HG03460 (cell line): ENCODE data around the gene PHKG1.
"Not testable (repeated sequence)": the region's sequence is repeated elsewhere in the genome, so short reads cannot be mapped to it uniquely, and the experiment has no call there.

ENCODE experiments used
- ATAC-seq: cut with Tn5 transposase; IDR thresholded peaks from one replicate; pipeline ENCODE4 v1.9.1; 2021; ENCODE audit not compliant: unreplicated experiment

The PHKG1 gene

DNA sequence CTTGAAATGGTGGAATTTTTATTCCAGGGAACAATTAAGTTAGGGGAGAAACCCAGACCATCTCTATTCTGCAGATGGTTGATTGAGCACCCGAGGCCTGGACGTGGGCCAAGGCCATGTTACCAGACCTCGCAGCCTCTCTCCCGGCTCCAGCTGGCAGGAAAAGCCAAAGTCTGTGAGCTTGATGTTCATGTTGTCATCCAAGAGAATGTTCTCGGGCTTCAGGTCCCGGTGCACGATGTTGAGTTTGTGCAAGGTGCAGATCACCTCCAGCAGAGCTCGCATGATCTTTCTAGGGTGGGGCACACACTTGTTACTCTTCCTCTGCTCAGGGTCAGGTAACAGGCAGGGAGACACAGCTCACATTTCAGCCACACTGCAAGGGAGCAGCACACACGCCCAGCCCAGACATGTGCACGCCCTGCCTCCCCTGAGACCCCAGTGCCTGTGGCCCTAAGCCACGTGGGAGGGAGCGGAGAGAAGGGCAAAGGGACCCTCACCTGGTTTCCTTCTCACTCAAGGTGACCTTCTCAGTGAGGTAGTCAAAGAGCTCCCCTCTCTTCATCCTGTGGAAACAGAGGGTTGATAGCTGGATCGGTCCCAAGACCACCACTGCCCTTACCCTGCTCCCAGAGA, 9.5 kb downstream of the PHKG1 start:
- no peak for ATAC-seq

DNA sequence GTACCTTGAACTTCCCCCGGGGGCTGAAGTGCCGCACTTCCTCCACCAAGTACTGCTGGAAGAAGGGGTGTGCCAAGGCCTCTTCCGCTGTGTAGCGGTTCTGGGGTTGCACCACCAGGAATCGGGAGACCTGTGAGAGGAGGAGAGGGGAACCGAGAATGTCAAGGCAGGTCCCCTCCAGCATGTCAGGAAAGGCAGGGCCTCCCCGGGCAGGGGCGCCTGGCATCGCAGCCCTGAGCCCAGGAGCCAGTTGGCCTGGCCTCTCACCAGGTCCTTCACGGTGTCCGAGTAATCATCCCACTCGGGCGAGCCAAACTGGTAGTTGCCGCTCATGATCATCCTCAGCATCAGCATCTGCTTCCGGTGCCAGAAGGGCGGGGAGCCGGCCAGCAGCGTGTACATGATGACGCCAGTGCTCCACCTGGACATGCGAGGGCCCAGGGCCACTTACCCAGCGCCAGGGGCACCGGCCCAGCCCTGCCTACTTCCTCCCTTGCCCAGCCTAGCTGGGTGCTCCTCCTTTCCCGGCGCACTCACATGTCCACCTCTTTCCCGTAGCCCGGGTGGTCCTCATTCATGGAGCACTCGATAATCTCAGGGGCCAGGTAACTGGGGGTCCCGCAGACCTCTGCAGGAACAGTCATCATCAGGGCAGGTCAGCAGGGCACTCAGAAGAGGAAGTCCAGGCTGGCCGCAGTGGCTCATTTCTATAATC, 11.0 kb downstream of the PHKG1 start:
- no peak for ATAC-seq

DNA sequence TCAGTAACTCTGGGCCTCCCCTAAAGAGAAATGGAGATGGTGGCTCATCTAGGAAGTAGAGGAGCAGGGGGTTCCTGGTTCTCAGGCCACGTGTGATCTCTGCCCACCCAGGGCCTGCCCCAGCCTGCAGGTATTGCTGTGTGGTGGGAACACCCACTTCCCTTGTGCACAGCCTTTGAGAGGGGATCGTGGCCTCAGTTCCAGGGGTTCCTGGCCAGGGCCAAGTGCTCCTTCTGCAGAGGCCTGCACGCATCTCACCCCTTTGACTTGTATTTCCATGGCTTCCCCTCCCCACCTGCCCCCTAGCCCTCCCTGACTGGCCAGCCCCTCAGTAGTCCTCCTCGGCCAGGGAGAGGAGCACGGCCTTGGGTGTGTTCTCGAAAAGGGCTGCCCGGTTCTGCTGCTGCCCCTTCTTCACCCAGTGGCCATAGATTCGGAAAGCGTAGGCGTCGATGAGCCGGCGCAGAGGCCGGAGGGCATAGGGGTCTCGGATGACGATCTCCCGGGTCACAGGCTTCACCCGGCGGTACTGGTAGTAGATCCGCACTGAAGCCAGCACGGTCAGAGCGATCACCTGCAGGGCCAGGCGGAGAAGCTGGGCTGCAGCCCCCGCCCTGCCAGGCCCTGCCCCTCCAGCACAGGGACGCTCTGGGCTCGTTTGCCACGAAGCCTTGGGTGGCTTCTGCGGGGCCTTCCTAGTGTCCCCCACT, 11.9 kb downstream of the PHKG1 start:
- not testable (repeated sequence) for ATAC-seq

DNA sequence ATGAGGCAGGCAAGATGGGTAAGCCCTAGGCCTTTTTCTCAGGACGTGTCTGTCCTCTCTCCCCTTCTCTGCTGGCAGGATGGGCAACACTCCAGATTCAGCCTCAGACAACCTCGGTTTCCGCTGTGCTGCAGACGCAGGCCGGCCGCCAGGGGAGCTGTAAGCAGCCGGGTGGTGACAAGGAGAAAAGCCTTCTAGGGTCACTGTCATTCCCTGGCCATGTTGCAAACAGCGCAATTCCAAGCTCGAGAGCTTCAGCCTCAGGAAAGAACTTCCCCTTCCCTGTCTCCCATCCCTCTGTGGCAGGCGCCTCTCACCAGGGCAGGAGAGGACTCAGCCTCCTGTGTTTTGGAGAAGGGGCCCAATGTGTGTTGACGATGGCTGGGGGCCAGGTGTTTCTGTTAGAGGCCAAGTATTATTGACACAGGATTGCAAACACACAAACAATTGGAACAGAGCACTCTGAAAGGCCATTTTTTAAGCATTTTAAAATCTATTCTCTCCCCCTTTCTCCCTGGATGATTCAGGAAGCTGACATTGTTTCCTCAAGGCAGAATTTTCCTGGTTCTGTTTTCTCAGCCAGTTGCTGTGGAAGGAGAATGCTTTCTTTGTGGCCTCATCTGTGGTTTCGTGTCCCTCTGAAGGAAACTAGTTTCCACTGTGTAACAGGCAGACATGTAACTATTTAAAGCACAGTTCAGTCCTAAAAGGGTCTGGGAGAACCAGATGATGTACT, 13.1 kb downstream of the PHKG1 start:
- no peak for ATAC-seq

DNA sequence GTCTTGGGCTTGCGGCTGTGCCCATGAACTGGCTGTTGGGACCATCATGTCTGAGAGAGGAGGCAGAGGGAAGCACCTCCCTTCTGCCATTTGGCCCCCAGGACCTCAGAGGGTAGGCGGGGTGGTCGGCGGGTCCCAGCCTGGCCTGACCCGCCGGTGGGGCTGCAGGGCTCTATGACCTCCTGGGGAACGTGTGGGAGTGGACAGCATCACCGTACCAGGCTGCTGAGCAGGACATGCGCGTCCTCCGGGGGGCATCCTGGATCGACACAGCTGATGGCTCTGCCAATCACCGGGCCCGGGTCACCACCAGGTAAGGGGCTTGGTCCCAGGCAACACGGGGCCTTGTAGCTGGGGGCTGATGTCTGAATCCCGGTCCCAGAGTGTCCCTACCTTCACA, 14.6 kb downstream of the PHKG1 start:
- ATAC-seq = no peak

DNA sequence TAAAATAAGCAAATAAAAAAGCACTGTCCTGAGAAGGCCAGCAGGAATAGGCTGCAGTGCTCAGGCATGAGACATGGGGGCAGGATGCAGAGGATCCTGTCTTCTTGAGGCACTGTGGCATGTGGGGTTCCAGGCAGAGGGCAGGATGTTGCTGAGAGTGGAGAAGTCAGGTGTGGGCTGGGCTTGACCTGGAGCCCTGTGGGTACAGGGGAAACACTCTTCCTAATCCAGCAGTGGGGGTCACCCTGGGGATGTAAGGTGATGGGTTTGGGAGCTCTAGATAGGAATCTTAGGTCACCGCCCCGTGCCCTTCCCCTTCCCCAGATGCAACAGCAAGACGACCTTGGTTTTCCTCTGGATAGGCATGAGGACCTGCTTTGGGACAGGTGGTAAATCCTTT, 15.1 kb downstream of the PHKG1 start:
- ATAC-seq = no peak

DNA sequence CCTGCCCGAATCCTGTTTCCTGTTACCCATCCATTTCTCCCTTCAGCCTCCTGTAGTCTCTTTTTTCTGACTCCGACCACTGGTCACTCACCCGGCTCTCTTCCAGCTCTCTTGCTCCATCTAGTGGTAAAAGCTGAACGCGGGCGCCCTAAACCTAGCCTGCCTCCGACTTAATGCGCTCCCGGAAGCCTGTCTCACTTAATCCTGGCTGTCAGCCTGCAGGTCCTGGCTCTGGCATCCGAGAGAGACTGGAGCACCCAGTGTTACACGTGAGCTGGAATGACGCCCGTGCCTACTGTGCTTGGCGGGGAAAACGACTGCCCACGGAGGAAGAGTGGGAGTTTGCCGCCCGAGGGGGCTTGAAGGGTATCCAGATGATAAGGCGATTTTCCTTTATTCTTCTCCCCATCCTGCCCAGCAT, 18.4 kb downstream of the PHKG1 start:
- ATAC-seq = peak; percentile 92

DNA sequence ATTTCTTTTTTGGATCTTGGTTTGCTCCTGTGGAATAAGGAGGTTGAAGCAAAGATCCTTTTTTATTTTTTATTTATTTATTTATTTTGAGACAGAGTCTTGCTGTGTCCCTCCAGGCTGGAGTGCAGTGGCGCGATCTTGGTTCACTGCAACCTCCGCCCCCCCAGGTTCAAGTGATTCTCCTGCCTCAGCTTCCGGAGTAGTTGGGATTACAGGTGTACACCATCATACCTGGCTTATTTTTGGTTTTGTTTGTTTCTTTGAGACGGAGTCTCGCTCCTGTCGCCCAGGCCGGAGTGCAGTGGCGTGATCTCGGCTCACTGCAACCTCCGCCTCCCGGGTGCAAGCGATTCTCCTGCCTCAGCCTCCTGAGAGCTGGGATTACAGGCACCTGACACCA, 26.4 kb downstream of the PHKG1 start:
- not testable (repeated sequence) for ATAC-seq

DNA sequence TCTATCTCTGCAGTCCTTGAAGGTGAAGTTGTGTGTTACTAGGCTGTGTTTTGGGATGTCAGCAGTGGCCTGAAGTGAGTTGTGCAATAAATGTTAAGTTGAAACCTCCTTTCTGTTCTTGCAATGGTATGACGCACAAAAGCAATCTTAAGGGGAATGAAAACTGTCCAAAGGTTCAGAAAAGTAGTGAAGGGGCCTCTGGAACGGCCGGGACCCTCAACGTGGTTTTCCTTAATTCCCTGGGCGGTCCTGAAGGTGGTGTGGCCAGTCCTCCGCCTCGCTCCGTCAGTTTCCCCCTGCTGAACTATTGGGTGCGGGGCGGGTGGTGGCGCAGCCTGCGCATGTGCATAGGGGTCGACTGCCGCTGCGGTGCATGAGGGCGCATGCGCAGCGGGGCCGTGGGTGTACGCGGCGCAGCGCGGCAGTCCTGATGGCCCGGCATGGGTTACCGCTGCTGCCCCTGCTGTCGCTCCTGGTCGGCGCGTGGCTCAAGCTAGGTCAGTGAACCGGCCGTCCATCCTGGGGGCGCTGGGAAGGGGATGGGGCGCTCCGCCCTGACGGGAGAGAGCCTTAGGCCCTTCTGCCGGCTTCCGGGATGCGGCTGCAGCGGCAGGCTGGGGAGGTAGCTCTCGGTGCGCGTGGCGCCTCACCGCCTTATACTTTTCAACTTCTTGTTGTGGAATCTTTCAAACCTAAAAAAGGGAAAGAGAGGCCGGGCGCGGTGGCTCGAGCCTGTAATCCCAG, 28.7 kb downstream of the PHKG1 start, which contains the start of gene SUMF2:
Gene SUMF2, plus strand, starts transcription at position 405 of the 744 bp plus-strand sequence. Its CDS starts 26 bp downstream, at position 431.
- peak; percentile 80 for ATAC-seq

DNA sequence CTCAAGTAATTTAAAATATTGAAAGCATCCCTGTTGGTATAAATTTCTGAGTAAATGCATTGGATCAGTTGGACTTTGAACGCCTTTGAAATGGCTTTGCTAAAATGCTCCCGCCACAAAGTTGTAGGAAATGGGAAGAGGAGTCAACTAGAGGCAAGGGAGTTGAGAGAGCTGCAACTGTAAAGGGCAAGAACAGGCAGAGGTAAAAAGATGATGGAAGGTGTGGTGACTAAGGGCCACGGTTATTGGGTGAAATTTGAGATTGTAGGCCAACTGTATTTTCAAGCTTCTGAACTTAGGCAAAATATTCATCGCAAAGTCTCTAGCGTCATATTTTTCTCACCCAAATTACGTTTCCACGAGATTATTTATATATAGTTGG, 29.3 kb downstream of the PHKG1 start:
- ATAC-seq = no peak

DNA sequence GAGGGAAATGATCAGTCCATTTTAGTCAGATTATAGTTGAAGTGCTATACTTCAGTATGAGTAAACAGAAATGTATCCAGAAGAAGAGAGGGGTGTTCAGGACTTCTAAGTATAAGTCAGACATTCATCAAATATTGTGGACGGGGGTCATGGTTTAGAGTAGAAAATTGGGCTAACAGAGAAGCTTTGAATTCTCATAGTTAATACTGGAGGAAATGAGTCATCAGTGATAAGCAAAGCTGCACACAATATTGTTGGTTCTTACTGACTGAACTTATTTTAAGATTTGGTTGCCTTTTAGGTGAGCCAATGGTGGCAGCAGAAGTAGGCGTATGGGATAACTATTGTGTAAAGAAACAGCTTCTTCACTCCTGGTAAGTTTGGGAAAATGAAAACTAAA, 30.4 kb downstream of the PHKG1 start:
- ATAC-seq = no peak

DNA sequence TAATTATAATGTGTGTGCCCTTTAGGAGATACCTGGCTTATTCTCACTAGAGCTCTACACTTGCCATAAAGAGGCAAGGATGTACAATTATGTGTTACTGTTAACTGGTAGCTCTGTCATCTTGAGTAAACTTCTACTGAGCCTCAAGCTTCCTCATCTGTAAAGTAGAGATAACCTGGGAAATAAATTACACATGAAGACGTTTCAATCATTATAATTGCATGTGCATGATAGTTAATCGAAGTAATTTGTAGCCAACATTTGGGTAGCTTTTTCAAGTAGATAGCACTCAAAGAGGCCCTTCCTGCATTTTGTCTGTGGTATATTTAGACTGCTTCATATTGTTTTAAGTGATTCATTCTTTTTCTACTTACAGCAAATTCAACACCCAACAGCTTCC, 38.8 kb downstream of the PHKG1 start:
- no peak for ATAC-seq

DNA sequence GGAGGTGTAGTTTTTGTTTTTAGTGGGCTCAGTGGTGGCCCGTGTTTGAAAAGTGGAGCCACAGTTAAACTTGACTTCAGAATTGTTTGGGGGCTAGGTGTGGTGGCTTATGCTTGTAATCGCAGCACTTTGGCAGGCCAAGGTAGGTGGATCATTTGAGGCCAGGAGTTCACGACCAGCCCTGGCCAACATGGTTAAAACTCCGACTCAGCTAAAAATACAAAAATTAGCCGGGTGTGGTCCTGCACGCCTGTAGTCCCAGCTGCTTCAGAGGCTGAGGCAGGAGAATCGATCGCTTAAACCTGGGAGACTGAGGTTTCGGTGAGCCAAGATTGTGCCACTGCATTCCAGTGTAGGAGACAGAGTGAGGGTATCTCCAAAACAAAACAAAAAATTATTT, 39.4 kb downstream of the PHKG1 start:
- ATAC-seq = no peak

DNA sequence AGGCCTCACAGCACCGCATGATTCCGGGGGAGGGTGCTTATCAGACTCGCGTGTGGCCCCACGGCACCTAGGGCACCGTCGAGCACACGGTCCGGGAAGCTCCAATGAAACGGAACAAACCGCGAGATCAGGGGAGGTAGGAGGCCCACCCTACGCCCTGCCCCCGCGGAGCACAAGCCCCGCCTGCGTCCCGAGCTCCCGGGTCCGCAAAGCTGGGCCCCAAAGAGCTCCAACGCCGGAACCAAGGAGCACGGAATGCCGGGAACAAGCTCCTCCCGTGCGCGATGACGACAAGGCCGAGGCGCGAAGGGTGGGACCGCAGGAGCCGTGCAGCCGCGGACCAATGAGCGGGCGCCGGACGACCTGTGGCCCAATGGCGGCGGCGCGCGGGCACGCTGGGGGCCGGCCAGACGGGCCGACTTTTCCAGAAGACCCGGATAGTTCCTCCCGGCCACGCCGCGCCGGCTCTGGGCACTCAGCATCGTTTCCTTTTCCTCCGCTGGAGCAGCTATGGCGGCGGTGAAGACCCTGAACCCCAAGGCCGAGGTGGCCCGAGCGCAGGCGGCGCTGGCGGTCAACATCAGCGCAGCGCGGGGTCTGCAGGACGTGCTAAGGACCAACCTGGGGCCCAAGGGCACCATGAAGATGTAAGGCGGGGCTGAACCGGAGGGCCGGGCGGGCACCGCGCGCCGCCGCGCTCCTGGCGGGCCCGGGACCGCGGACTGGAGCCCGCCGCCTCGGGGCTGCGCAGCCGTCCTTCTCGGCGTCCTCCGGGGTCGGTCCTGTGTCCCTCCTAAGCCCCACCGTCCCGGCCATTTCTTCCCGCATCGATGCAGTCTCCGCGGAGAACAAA, 41.2 kb downstream of the PHKG1 start, which contains the start of the genes CCT6A and PSPH:
Gene CCT6A, plus strand, starts transcription at position 427 of the 853 bp plus-strand sequence. Its CDS starts 84 bp downstream, at position 511.
Gene PSPH, minus strand, starts transcription at position 106 of the 853 bp plus-strand sequence. CDS start 30,232 bp downstream, outside the sequence.
- ATAC-seq = peak; percentile 91

DNA sequence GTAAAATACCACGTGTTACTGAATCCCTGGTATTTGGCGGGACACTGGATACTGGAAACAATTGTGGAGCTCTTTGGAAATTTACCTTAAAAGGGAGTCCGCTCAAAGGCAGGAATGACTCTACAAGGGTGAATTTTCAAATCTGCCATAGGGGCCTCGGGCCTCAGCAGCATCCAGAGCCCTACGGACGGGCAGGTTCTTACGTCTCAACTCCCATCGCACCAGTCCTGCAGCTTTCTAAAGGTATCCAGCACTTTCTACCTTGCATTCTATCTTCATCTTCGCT, 41.8 kb downstream of the PHKG1 start:
- ATAC-seq = no peak

DNA sequence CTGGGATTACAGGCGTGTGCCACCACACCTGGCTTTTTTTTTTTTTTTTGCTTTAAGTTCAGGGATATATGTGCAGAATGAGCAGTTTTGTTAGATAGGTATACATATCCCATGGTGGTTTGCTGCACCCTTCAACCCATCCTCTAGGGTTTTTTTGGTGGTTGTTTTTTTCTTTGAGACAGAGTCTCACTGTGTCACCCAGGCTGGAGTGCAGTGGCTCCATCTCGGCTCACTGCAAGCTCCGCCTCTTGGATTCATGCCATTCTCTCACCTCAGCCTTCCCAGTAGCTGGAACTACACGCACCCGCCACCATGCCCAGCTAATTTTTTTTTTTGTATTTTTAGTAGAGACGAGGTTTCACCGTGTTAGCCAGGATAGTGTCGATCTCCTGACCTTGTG, 44.0 kb downstream of the PHKG1 start:
- ATAC-seq = not testable (repeated sequence)

DNA sequence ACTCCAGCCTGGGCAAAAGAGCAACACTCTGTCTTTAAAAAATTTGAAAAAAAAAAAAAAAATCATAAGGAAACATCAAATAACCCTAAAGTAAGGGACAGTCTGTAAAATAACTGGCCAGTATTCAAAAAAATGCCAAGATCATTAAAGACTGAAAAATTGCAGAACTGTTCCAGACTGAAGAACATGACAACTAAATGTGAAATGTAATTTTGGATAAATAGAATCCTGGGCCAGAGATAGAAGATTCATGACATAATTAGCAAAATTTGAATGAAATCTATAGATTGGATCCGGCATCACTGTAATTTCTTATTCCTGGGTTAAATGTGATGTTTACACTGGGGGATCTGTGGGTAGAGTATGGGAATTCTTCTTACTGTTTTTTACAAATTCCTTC, 44.5 kb downstream of the PHKG1 start:
- no peak for ATAC-seq

DNA sequence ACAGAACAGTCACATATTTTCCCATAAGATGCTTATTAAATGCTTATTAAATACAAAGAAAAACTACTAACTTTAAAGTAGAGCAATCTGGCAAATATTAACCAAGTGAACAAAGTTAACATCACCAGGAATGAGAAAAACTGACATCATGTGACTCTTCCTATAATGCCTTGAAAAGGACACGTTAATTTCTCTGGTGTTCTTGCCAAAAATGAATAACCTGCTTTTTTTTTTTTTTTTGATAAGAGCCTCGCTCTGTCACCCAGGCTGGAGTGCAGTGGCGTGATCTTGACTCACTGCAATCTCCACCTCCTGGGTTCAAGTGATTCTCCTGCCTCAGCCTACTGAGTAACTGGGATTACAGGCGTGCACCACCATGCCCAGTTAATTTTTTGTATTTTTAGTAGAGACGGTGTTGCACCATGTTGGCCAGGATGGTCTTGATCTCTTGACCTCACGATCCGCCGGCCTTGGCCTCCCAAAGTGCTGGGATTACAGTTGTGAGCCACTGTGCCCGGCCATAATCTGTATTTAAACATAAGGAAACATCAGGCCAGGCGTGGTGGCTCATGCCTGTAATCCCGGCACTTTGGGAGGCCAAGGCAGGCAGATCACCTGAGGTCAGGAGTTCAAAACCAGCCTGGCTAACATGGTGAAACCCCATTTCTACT, 45.2 kb downstream of the PHKG1 start:
- ATAC-seq = not testable (repeated sequence)
